Measurements from ENCODE around the gene ITPKB.
"Not testable (repeated sequence)": the region's sequence is repeated elsewhere in the genome, so short reads cannot be mapped to it uniquely, and the experiment has no call there.

The ITPKB gene

GRCh38 chr1:226762988-226763904 is 24.2 kb upstream of the ITPKB start:
- no peak overlapping the region for H3K4me3 ChIP-seq (ENCODE audit: low read length)
- DNase-seq (ENCODE audit: low read depth, low spot score) = no peak

GRCh38 chr1:226762055-226762454 is 23.0 kb upstream of the ITPKB start:
- H3K4me3 ChIP-seq (ENCODE audit: low read length) = no peak overlapping the region
- DNase-seq (ENCODE audit: low read depth, low spot score) = no peak

GRCh38 chr1:226761322-226761721 is 22.2 kb upstream of the ITPKB start:
- no peak for DNase-seq (ENCODE audit: low read depth, low spot score)
- H3K4me3 ChIP-seq (ENCODE audit: low read length) = no peak overlapping the region

- no peak overlapping the region for H3K4me3 ChIP-seq (ENCODE audit: low read length)
- DNase-seq (ENCODE audit: low read depth, low spot score) = no peak
Measured at GRCh38 chr1:226754793-226755533, 15.9 kb upstream of the ITPKB start.

GRCh38 chr1:226754097-226754496 is 15.0 kb upstream of the ITPKB start:
- H3K4me3 ChIP-seq (ENCODE audit: low read length) = no peak overlapping the region
- DNase-seq (ENCODE audit: low read depth, low spot score) = no peak

GRCh38 chr1:226751703-226752102 is 12.6 kb upstream of the ITPKB start:
- H3K4me3 ChIP-seq (ENCODE audit: low read length) = no peak overlapping the region
- no peak for DNase-seq (ENCODE audit: low read depth, low spot score)

- no peak overlapping the region for H3K4me3 ChIP-seq (ENCODE audit: low read length)
- no peak for DNase-seq (ENCODE audit: low read depth, low spot score)
Measured at GRCh38 chr1:226751214-226751613, 12.1 kb upstream of the ITPKB start.

- no peak overlapping the region for H3K4me3 ChIP-seq (ENCODE audit: low read length)
- no peak for DNase-seq (ENCODE audit: low read depth, low spot score)
Measured at GRCh38 chr1:226749467-226749866, 10.4 kb upstream of the ITPKB start.

GRCh38 chr1:226748306-226748705 is 9.2 kb upstream of the ITPKB start:
- no peak for DNase-seq (ENCODE audit: low read depth, low spot score)
- no peak overlapping the region for H3K4me3 ChIP-seq (ENCODE audit: low read length)

GRCh38 chr1:226747519-226748263 is 8.6 kb upstream of the ITPKB start:
- DNase-seq (ENCODE audit: low read depth, low spot score); H3K4me3 ChIP-seq (ENCODE audit: low read length): not testable (repeated sequence)

GRCh38 chr1:226743259-226743658 is 4.2 kb upstream of the ITPKB start:
- DNase-seq (ENCODE audit: low read depth, low spot score) = no peak
- H3K4me3 ChIP-seq (ENCODE audit: low read length) = no peak overlapping the region

GRCh38 chr1:226741009-226741408 is 1.9 kb upstream of the ITPKB start:
- no peak for DNase-seq (ENCODE audit: low read depth, low spot score)
- no peak overlapping the region for H3K4me3 ChIP-seq (ENCODE audit: low read length)

- no peak for DNase-seq (ENCODE audit: low read depth, low spot score)
- peak overlapping the region; percentile 94 for H3K4me3 ChIP-seq (ENCODE audit: low read length)
Measured at GRCh38 chr1:226739696-226740065, 599 bp upstream of the ITPKB start.

- no peak for DNase-seq (ENCODE audit: low read depth, low spot score)
- H3K4me3 ChIP-seq (ENCODE audit: low read length) = peak overlapping the region; percentile 94
Measured at GRCh38 chr1:226738421-226738994, 574 bp downstream of the ITPKB start.

GRCh38 chr1:226737819-226738420 is 1.2 kb downstream of the ITPKB start:
- DNase-seq (ENCODE audit: low read depth, low spot score) = no peak
- peak overlapping the region; percentile 94 for H3K4me3 ChIP-seq (ENCODE audit: low read length)

GRCh38 chr1:226736908-226737818 is 1.9 kb downstream of the ITPKB start:
- DNase-seq (ENCODE audit: low read depth, low spot score) = no peak
- no peak overlapping the region for H3K4me3 ChIP-seq (ENCODE audit: low read length)

- H3K4me3 ChIP-seq (ENCODE audit: low read length) = no peak overlapping the region
Measured at GRCh38 chr1:226736001-226736907, 2.8 kb downstream of the ITPKB start.

More at GRCh38 chr1:226736001-226736907, 2.8 kb downstream of the ITPKB start:
- no peak for DNase-seq (ENCODE audit: low read depth, low spot score)

Data from Jurkat, Clone E6-1 (cell line).